Fibroblast of villous mesenchyme (primary cell): ENCODE data around the gene AXDND1. TPM values are rescaled to one million over a fixed set of nuclear protein-coding genes. Genes with fewer than 3 reads are reported as not detected.
A peak's percentile ranks its signal among the peaks of the same experiment; 100 is the strongest.
"Not testable (repeated sequence)": the region's sequence is repeated elsewhere in the genome, so short reads cannot be mapped to it uniquely, and the experiment has no call there.

Experiments used
- DNase-seq: peaks from one replicate; pipeline ENCODE4 v3.0.0-alpha.2; 2010; ENCODE audit warnings: low read depth
- H3K4me3 ChIP-seq: 2 replicates; pipeline ENCODE4 v1.5.1; 2011; ENCODE audit warnings: low read depth, mild to moderate bottlenecking, low read length
- CTCF ChIP-seq: IDR thresholded peaks from 2 replicates; pipeline ENCODE4 v1.5.1; 2012; ENCODE audit warnings: low read depth, mild to moderate bottlenecking, low read length; ENCODE audit not compliant: insufficient read depth
- total RNA-seq: library from RNA; depleted of rRNA; stranded (reverse); fragments of >200 nt; gene quantifications from 2 replicates; pipeline ENCODE4 v1.2.3, GENCODE V29; 2012

Gene AXDND1
- total RNA-seq, 1 donor, result not detected

- no peak overlapping the region for H3K4me3 ChIP-seq
- TF ChIP-seq CTCF, result no peak
- DNase-seq, result peak; percentile 98
Observed at GRCh38 chr1:179353546-179353945, 12.2 kb upstream of the AXDND1 start.

- DNase-seq, result peak; percentile 79
- H3K4me3 ChIP-seq, result not testable (repeated sequence)
Observed at GRCh38 chr1:179361631-179362030, 4.1 kb upstream of the AXDND1 start.

- peak overlapping the region; percentile 93 for H3K4me3 ChIP-seq
- TF ChIP-seq CTCF, result no peak
- peak; percentile 30 for DNase-seq
Observed at GRCh38 chr1:179366093-179366800, 476 bp downstream of the AXDND1 start.

- peak; percentile 61 for TF ChIP-seq CTCF
- no peak overlapping the region for H3K4me3 ChIP-seq
- DNase-seq, result peak; percentile 82
Observed at GRCh38 chr1:179369751-179370341, 4.1 kb downstream of the AXDND1 start.

- no peak for DNase-seq
- TF ChIP-seq CTCF, result no peak
- no peak overlapping the region for H3K4me3 ChIP-seq
Observed at GRCh38 chr1:179372160-179372559, 6.4 kb downstream of the AXDND1 start.

GRCh38 chr1:179376223-179376622 lies 10.5 kb downstream of the AXDND1 start:
- no peak overlapping the region for H3K4me3 ChIP-seq
- TF ChIP-seq CTCF, result no peak
- DNase-seq, result no peak

GRCh38 chr1:179380299-179380698 lies 14.5 kb downstream of the AXDND1 start:
- no peak overlapping the region for H3K4me3 ChIP-seq
- no peak for DNase-seq
- TF ChIP-seq CTCF, result no peak
